Mononuclear cell (primary cell): ENCODE results near the gene RNF225. TPM values are rescaled to one million over a fixed set of nuclear protein-coding genes. Genes with fewer than 3 reads are reported as not detected.
A peak's percentile ranks its signal among the peaks of the same experiment; 100 is the strongest.
"Not testable (repeated sequence)": the region's sequence is repeated elsewhere in the genome, so short reads cannot be mapped to it uniquely, and the experiment has no call there.

ENCODE experiments used
- H3K27me3 ChIP-seq: 2 replicates; pipeline ENCODE4 v1.6.0; 2011; ENCODE audit warnings: low read length, control low read depth; ENCODE audit not compliant: insufficient read depth
- H3K4me1 ChIP-seq: 2 replicates; pipeline ENCODE4 v1.5.1; 2011; ENCODE audit warnings: mild to moderate bottlenecking, low read length, control low read depth; ENCODE audit not compliant: insufficient read depth
- H3K4me3 ChIP-seq: 2 replicates; pipeline ENCODE4 v1.5.1; 2011; ENCODE audit warnings: mild to moderate bottlenecking, low read length, moderate library complexity
- H3K9me3 ChIP-seq: 2 replicates; pipeline ENCODE4 v1.5.1; 2011; ENCODE audit warnings: low read depth, mild to moderate bottlenecking, control low read depth, low read length
- total RNA-seq: library from RNA; depleted of rRNA; stranded (reverse); fragments of >200 nt; gene quantifications from one replicate; pipeline ENCODE4 v1.2.3, GENCODE V29; 2012

RNF225 gene
- 0.42 TPM for total RNA-seq

GRCh38 chr19:58395220-58395978 is at the start of gene RNF225:
Gene RNF225, plus strand, starts transcription at chr19:58395656. Its CDS starts 434 bp downstream, at chr19:58396090.
- H3K9me3 ChIP-seq = no peaks in the 10 kb centered on the region
- peaks cover 2% of the 10 kb centered on the region for H3K4me1 ChIP-seq
- H3K4me3 ChIP-seq = no peak within 1 kb of the TSS
- peaks cover 8% of the 10 kb centered on the region for H3K27me3 ChIP-seq

- H3K4me3 ChIP-seq = peak overlapping the region; percentile 50
- peaks cover 27% of the 10 kb centered on the region for H3K4me1 ChIP-seq
- H3K9me3 ChIP-seq = no peaks in the 10 kb centered on the region
- H3K27me3 ChIP-seq = no peaks in the 10 kb centered on the region
These were observed 48.2 kb upstream of the RNF225 start for GRCh38 chr19:58346961-58347929.

GRCh38 chr19:58348080-58348479 is 47.4 kb upstream of the RNF225 start:
- H3K4me1 ChIP-seq = peaks cover 27% of the 10 kb centered on the region
- peak overlapping the region; percentile 50 for H3K4me3 ChIP-seq
- H3K9me3 ChIP-seq, H3K27me3 ChIP-seq: not testable (repeated sequence)

- H3K9me3 ChIP-seq = no peaks in the 10 kb centered on the region
- H3K4me1 ChIP-seq = peaks cover 27% of the 10 kb centered on the region
- no peaks in the 10 kb centered on the region for H3K27me3 ChIP-seq
- H3K4me3 ChIP-seq = no peak overlapping the region
These were observed 45.9 kb upstream of the RNF225 start for GRCh38 chr19:58349590-58349989.

GRCh38 chr19:58350001-58350861 is 45.2 kb upstream of the RNF225 start:
- no peak overlapping the region for H3K4me3 ChIP-seq
- H3K9me3 ChIP-seq = no peaks in the 10 kb centered on the region
- H3K27me3 ChIP-seq = no peaks in the 10 kb centered on the region
- peaks cover 27% of the 10 kb centered on the region for H3K4me1 ChIP-seq

GRCh38 chr19:58350871-58351557 is 44.4 kb upstream of the RNF225 start:
- H3K9me3 ChIP-seq = no peaks in the 10 kb centered on the region

GRCh38 chr19:58351558-58351878 is 43.9 kb upstream of the RNF225 start:
- Histone ChIP-seq H3K27me3 (peaks cover 2% of the 10 kb centered on the region), H3K4me1 (peaks cover 32% of the 10 kb centered on the region), H3K4me3 (no peak overlapping the region), H3K9me3 (no peaks in the 10 kb centered on the region)

More at GRCh38 chr19:58350871-58351557, 44.4 kb upstream of the RNF225 start:
- H3K4me1 ChIP-seq = peaks cover 29% of the 10 kb centered on the region
- H3K4me3 ChIP-seq = no peak overlapping the region
- H3K27me3 ChIP-seq = no peaks in the 10 kb centered on the region

- Histone ChIP-seq H3K4me1 (peaks cover 32% of the 10 kb centered on the region), H3K27me3 (peaks cover 7% of the 10 kb centered on the region), H3K9me3 (no peaks in the 10 kb centered on the region), H3K4me3 (no peak overlapping the region)
These were observed 43.3 kb upstream of the RNF225 start for GRCh38 chr19:58351990-58352755.

GRCh38 chr19:58352760-58353671 is 42.4 kb upstream of the RNF225 start, which contains the start of gene A1BG:
Gene A1BG, minus strand, starts transcription at chr19:58353492. Its CDS starts 55 bp downstream, at chr19:58353437.
- H3K4me1 ChIP-seq = peaks cover 28% of the 10 kb centered on the region
- H3K9me3 ChIP-seq = no peaks in the 10 kb centered on the region
- no peak within 1 kb of the TSS for H3K4me3 ChIP-seq
- peaks cover 7% of the 10 kb centered on the region for H3K27me3 ChIP-seq

GRCh38 chr19:58353717-58354477 is 41.6 kb upstream of the RNF225 start:
- H3K9me3 ChIP-seq = no peaks in the 10 kb centered on the region
- H3K4me3 ChIP-seq = no peak overlapping the region
- H3K27me3 ChIP-seq = peaks cover 7% of the 10 kb centered on the region
- H3K4me1 ChIP-seq = peaks cover 22% of the 10 kb centered on the region

GRCh38 chr19:58354478-58355030 is 40.9 kb upstream of the RNF225 start:
- no peaks in the 10 kb centered on the region for H3K9me3 ChIP-seq
- H3K4me3 ChIP-seq = no peak overlapping the region
- H3K4me1 ChIP-seq = peaks cover 17% of the 10 kb centered on the region
- H3K27me3 ChIP-seq = peaks cover 7% of the 10 kb centered on the region

GRCh38 chr19:58355215-58355796 is 40.1 kb upstream of the RNF225 start:
- Histone ChIP-seq H3K4me1 (peaks cover 17% of the 10 kb centered on the region), H3K4me3 (no peak overlapping the region), H3K27me3 (peaks cover 7% of the 10 kb centered on the region), H3K9me3 (no peaks in the 10 kb centered on the region)
